HCT116 (cell line): ENCODE measurements around the gene NCKAP5. TPM values are rescaled to one million over a fixed set of nuclear protein-coding genes. Genes with fewer than 3 reads are reported as not detected.

Experiments
- ATAC-seq: fragments of 200-7000 bp; cut with Tn5 transposase; 2 replicates; pipeline ENCODE4 v1.9.1; 2020; ENCODE audit warnings: mild to moderate bottlenecking, moderate library complexity
- BruUV-seq: library from RNA; stranded (reverse); fragments of 400-500 nt; replicated peaks from 2 replicates; lab custom pipeline; 2021; lab: Mats Ljungman, UMichigan
- CTCF ChIA-PET: fragments of 300-600 bp; sonication (Branson Sonifier 250); formaldehyde crosslinking; loops from one replicate; lab custom pipeline; 2021; ENCODE audit warnings: antibody characterized with exemption; lab: Charles Lee
- POLR2A ChIA-PET: fragments of 300-600, 350-600 bp; sonication (Branson Sonifier 250); formaldehyde crosslinking; loops from one replicate; lab custom pipeline; 2021; ENCODE audit warnings: antibody characterized with exemption; lab: Charles Lee
- RAD21 ChIA-PET, 2 experiments: fragments of 300-600 bp; sonication (Branson Sonifier 250); formaldehyde crosslinking; loops; one replicate each; lab custom pipeline; 2023; ENCODE audit warnings: low total read pairs in 2 of 2; ENCODE audit not compliant: uncharacterized antibody in 2 of 2, unreplicated experiment in 2 of 2, low non-redundant PET in 1 of 2; lab: Charles Lee
- DNase-seq: peaks from one replicate; pipeline ENCODE4 v3.0.0-alpha.2; 2010; ENCODE audit warnings: low read depth, low spot score
- H2AFZ ChIP-seq: fragments of 200-600 bp; shearing (Covaris generic), sonication (generic); 2 replicates; pipeline ENCODE4 v1.6.1; 2017; ENCODE audit warnings: low read depth, mixed run types, mixed read lengths, antibody characterized with exemption, low read length; ENCODE audit not compliant: poor library complexity, severe bottlenecking
- H3K27ac ChIP-seq: 2 replicates; pipeline ENCODE4 v1.5.1; 2012; ENCODE audit warnings: low read depth, low read length
- H3K27me3 ChIP-seq: fragments of 200-600 bp; sonication (generic); 2 replicates; pipeline ENCODE4 v1.6.1; 2016; ENCODE audit warnings: mixed run types, low read length, mixed read lengths; ENCODE audit not compliant: insufficient read depth
- H3K36me3 ChIP-seq, 2 experiments: fragments of 200-500 bp in 1 of 2; fragments of 200-600 bp in 1 of 2; sonication (Bioruptor generic) in 1 of 2; sonication (generic) in 1 of 2; 2 replicates each; pipeline versions ENCODE4 v1.5.1 to v1.6.1; 2014 to 2016; ENCODE audit warnings: low read length in 2 of 2, inconsistent platforms in 1 of 2, mixed read lengths in 1 of 2, mixed run types in 1 of 2; ENCODE audit not compliant: insufficient read depth in 2 of 2, control insufficient read depth in 1 of 2
- H3K4me1 ChIP-seq, 2 experiments: fragments of 200-600 bp in 1 of 2; sonication (generic) in 1 of 2; 2 replicates each; pipeline versions ENCODE4 v1.5.1 to v1.6.1; 2012 to 2017; ENCODE audit warnings: low read length in 2 of 2, inconsistent platforms in 1 of 2, mild to moderate bottlenecking in 1 of 2, mixed read lengths in 1 of 2, mixed run types in 1 of 2, moderate library complexity in 1 of 2; ENCODE audit not compliant: insufficient read depth in 2 of 2, control insufficient read depth in 1 of 2
- H3K4me2 ChIP-seq: fragments of 200-600 bp; sonication (generic); 2 replicates; pipeline ENCODE4 v1.6.1; 2017; ENCODE audit warnings: mixed run types, low read length, mixed read lengths
- H3K4me3 ChIP-seq, 2 experiments: fragments of 200-600 bp in 1 of 2; sonication (generic) in 1 of 2; replicated peaks in 1 of 2; 2 replicates each; pipeline ENCODE4 v1.5.1; 2011 to 2016; ENCODE audit warnings: low read length in 2 of 2, control low read depth in 1 of 2, low read depth in 1 of 2, mild to moderate bottlenecking in 1 of 2, mixed read lengths in 1 of 2, mixed run types in 1 of 2
- H3K79me2 ChIP-seq: fragments of 200-600 bp; sonication (generic); 2 replicates; pipeline ENCODE4 v1.6.1; 2017; ENCODE audit warnings: mild to moderate bottlenecking, mixed run types, low read length, moderate library complexity, mixed read lengths; ENCODE audit not compliant: insufficient read depth
- H3K9ac ChIP-seq: fragments of 200-600 bp; sonication (generic); 2 replicates; pipeline ENCODE4 v1.6.1; 2016; ENCODE audit warnings: low read length, mixed read lengths
- H3K9me2 ChIP-seq: fragments of 200-600 bp; sonication (generic), shearing (Covaris generic); 2 replicates; pipeline ENCODE4 v1.6.1; 2017; ENCODE audit warnings: mixed run types, mild to moderate bottlenecking, moderate library complexity; ENCODE audit not compliant: insufficient read depth
- H3K9me3 ChIP-seq, 2 experiments: fragments of 200-500 bp in 1 of 2; fragments of 200-600 bp in 1 of 2; sonication (Bioruptor generic) in 1 of 2; sonication (generic) in 1 of 2; 2 replicates each; pipeline ENCODE4 v1.6.1; 2014 to 2017; ENCODE audit warnings: low read length in 2 of 2, mixed read lengths in 2 of 2, inconsistent platforms in 1 of 2, low read depth in 1 of 2, mild to moderate bottlenecking in 1 of 2, mixed run types in 1 of 2, moderate library complexity in 1 of 2; ENCODE audit not compliant: control insufficient read depth in 1 of 2, insufficient read depth in 1 of 2
- H4K20me1 ChIP-seq: fragments of 200-600 bp; sonication (generic), shearing (Covaris generic); 2 replicates; pipeline ENCODE4 v1.6.1; 2017; ENCODE audit warnings: mixed run types, mild to moderate bottlenecking, moderate library complexity; ENCODE audit not compliant: insufficient read depth
- ELF1 ChIP-seq: IDR thresholded peaks from 2 replicates; pipeline ENCODE4 v1.6.1; 2012; ENCODE audit warnings: low read depth, borderline replicate concordance
- EZH2phosphoT487 ChIP-seq: fragments of 200-600 bp; IDR thresholded peaks from 2 replicates; pipeline ENCODE4 v1.6.1; 2018; ENCODE audit warnings: antibody characterized with exemption, borderline replicate concordance
- POLR2A ChIP-seq: IDR thresholded peaks from 2 replicates; pipeline ENCODE4 v1.7.0; 2011; ENCODE audit warnings: borderline replicate concordance; ENCODE audit not compliant: insufficient read depth, insufficient read length; ENCODE audit errors: extremely low read depth
- SIN3A ChIP-seq: IDR thresholded peaks from 2 replicates; pipeline ENCODE4 v1.6.1; 2012; ENCODE audit warnings: low read depth
- TCF7L2 ChIP-seq: IDR thresholded peaks from 2 replicates; pipeline ENCODE4 v1.7.0; 2011; ENCODE audit warnings: borderline replicate concordance, inconsistent platforms; ENCODE audit not compliant: insufficient read depth, insufficient read length; ENCODE audit errors: extremely low read depth
- ZFX ChIP-seq: fragments of 450-650 bp; IDR thresholded peaks from 2 replicates; pipeline ENCODE4 v1.6.1; 2017
- intact Hi-C: fragments of 100-400 bp; cut with micrococcal nuclease; formaldehyde crosslinking; loops from 2 replicates; pipeline ENCODE4 v1.10.0; 2022
- total RNA-seq: library from RNA; stranded (reverse); gene quantifications from one replicate; pipeline ENCODE4 v1.2.1, GENCODE V29; 2021; ENCODE audit not compliant: unreplicated experiment
- TF ChIP-seq, protein P1 (sequence below): IDR thresholded peaks from 2 replicates; pipeline ENCODE4 v1.6.1; 2012
- TF ChIP-seq, protein P2 (sequence below): IDR thresholded peaks from 2 replicates; pipeline ENCODE4 v1.6.1; 2012

Gene NCKAP5
- total RNA-seq, 1 experiment from 2014 or later, result 0.30 TPM

DNA sequence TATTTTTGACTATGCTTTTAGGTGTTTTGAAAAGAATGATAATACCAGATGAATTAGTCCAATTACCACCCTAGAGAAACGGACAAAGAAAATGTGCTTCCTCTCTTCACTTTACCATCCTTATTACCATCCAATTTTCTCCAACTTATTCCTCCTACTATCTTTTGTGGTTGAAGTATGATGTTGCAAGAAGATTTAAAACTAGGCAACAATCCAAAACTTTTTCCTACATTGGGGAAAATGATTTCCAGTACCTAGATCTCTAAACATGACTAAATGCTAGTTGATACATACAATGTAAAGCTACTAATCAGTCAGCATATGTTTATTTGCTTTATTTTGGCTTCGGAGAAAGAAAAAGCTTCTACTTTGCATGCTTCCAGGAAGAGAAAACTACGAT is 543.3 kb downstream of the NCKAP5 start (continued):
- TF ChIP-seq ELF1 (no peak), SIN3A (no peak)
- TF ChIP-seq, all 23 proteins: peak for 0

DNA sequence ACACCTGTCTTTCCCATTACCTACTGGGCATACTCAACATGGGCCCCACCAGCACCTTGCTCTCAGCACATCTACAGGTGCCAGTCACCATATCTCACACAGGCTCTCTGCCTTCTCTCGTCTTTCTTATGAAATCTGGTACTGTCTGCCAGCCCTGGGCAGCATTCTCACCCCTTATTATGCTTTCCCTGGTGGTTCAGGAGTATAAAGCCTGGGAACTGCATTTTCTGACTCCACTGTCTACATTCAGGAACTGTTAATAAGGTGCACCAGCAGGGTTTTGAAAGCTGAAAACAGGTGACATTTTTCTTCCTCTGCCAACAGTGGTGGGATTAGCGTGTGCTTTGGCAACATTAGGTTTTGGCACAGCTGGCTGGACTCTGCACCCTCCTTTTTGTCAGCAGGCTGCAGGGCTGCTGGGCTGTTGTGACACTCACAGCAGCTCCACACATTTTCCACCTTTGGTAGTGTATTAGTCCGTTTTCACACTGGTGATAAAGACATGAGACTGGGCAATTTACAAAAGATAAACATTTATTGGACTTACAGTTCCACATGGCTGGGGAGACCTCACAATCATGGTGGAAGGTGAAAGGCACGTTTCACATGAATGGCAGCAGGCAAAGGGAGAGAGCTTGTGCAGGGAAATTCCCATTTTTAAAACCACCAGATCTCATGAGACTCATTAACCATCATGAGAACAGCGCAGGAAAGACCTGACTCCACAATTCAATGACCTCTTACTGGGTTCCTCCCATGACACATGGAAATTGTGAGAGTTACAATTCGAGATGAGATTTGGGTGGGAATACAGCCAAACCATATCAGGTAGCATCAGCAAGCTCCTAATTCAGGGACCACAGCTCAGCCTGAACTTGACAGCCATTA is 555.2 kb downstream of the NCKAP5 start:
- BruUV-seq, result no TSS peak
- ChIA-PET CTCF (no interaction called here), POLR2A (no interaction called here), RAD21 (no interaction called here)
- Histone ChIP-seq H3K79me2 (no peaks in the 10 kb centered on the region), H3K4me2 (no peak overlapping the region), H4K20me1 (no peaks in the 10 kb centered on the region), H3K9ac (no peak overlapping the region), H3K9me2 (no peaks in the 10 kb centered on the region), H3K4me3 (no peak overlapping the region), H3K27me3 (no peaks in the 10 kb centered on the region; the same call in 1 of the 2 replicates), H2AFZ (no peak overlapping the region), H3K4me1 (no peaks in the 10 kb centered on the region), H3K9me3 (no peaks in the 10 kb centered on the region), H3K36me3 (no peaks in the 10 kb centered on the region), H3K27ac (no peak overlapping the region)
- TF ChIP-seq POLR2A, result no peak
- no peak for TF ChIP-seq ELF1
- no peak for TF ChIP-seq SIN3A
- TF ChIP-seq, protein P1, sequence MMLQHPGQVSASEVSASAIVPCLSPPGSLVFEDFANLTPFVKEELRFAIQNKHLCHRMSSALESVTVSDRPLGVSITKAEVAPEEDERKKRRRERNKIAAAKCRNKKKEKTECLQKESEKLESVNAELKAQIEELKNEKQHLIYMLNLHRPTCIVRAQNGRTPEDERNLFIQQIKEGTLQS, result no peak
- TF ChIP-seq, protein P2, sequence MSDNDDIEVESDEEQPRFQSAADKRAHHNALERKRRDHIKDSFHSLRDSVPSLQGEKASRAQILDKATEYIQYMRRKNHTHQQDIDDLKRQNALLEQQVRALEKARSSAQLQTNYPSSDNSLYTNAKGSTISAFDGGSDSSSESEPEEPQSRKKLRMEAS, result no peak
- no peak for TF ChIP-seq ZFX
- TF ChIP-seq TCF7L2, result no peak
- TF ChIP-seq EZH2phosphoT487, result no peak
- intact Hi-C loops, result no loop called here
- ATAC-seq (no peak), DNase-seq (no peak)
